GM12865 (cell line): Measurements from ENCODE around the gene NCOA3.

Experiments
- DNase-seq: peaks from one replicate; pipeline ENCODE4 v3.0.0; 2010; ENCODE audit warnings: low read depth
- H3K4me3 ChIP-seq: 2 replicates; pipeline ENCODE4 v1.5.1; 2011; ENCODE audit warnings: mild to moderate bottlenecking, low read depth, low read length, control low read depth
- CTCF ChIP-seq: IDR thresholded peaks from 2 replicates; pipeline ENCODE4 v1.5.1; 2011; ENCODE audit warnings: low read length, control low read depth, low read depth, inconsistent platforms; ENCODE audit not compliant: insufficient read depth; ENCODE audit errors: missing control alignments

The NCOA3 gene

GRCh38 chr20:47635256-47635655 lies 133.6 kb downstream of the NCOA3 start:
- no peak overlapping the region for H3K4me3 ChIP-seq
- no peak for TF ChIP-seq CTCF
- DNase-seq: no peak

DNA sequence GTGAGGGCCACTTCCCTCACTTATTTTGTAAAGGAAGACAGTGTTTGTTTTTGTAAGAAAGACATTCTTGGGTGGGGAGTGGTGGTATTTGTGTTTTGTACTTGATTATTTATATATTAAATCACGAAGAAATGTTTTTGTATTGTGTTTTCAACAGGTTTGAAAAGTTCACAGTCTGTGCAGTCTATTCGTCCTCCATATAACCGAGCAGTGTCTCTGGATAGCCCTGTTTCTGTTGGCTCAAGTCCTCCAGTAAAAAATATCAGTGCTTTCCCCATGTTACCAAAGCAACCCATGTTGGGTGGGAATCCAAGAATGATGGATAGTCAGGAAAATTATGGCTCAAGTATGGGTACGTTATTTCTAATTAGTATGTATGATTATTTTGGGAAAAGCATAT lies 137.2 kb downstream of the NCOA3 start:
- no peak overlapping the region for H3K4me3 ChIP-seq
- no peak for TF ChIP-seq CTCF
- DNase-seq: no peak

DNA sequence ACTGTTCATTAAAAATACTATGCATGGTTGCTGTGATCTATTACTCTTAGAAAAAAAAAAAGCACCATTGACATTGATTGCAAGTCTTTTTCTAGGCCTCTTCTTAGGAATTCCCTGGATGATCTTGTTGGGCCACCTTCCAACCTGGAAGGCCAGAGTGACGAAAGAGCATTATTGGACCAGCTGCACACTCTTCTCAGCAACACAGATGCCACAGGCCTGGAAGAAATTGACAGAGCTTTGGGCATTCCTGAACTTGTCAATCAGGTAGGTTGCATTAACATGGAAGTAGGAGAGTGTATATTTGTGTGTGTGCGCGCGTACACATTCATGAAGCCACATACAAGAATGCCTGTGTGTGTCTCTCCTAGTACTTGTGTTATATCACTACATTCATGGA lies 140.4 kb downstream of the NCOA3 start:
- no peak for TF ChIP-seq CTCF
- no peak for DNase-seq
- no peak overlapping the region for H3K4me3 ChIP-seq

DNA sequence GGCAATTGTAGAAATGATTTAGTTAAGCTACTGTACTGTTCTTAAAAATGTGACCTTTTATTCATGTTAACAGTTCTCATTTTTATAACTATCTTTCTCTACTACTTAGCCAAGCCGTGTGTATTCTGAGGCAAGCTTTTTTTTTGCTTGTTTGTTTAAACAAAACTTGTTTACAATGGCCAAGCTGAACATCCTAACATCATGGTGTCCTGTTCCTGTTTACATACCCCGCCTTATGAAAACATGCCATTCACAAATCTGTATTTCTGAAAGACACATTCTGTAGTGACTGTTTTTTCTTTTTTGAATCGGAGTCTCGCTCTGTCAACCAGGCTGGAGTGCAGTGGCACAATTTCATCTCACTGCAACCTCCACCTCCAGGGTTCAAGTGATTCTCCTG lies 140.9 kb downstream of the NCOA3 start:
- no peak overlapping the region for H3K4me3 ChIP-seq
- DNase-seq: no peak
- TF ChIP-seq CTCF: no peak

- TF ChIP-seq CTCF: no peak
- H3K4me3 ChIP-seq: no peak overlapping the region
- DNase-seq: no peak
Measured at GRCh38 chr20:47645632-47646031, 143.9 kb downstream of the NCOA3 start.

- DNase-seq: no peak
- H3K4me3 ChIP-seq: no peak overlapping the region
- TF ChIP-seq CTCF: no peak
Measured at GRCh38 chr20:47647994-47648393, 146.3 kb downstream of the NCOA3 start.

DNA sequence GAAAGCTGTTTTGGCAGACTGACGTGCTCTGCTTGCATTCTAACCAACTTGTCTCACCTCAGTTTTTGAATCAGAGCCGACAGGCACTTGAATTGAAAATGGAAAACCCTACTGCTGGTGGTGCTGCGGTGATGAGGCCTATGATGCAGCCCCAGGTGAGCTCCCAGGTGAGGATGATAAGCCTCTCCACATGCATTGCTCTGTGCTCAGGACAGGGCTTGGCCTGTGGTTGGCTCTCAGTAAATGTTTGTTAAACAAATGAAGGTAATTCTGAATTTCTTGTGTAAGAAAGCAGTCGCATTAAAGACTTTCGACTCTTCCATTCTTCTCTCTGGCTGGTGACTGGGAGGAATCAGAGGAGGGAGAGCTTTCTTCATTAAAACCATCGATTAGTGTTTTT lies 147.3 kb downstream of the NCOA3 start:
- H3K4me3 ChIP-seq: no peak overlapping the region
- DNase-seq: no peak

More for the DNA sequence above, 147.3 kb downstream of the NCOA3 start:
- TF ChIP-seq CTCF: no peak
